Aorta (tissue), 5 donors: Measurements from ENCODE around the gene CYTL1. TPM values are rescaled to one million over a fixed set of nuclear protein-coding genes. Genes with fewer than 3 reads are reported as not detected.

Source experiments
- ATAC-seq: fragments of 200-7000 bp; cut with Tn5 transposase; one replicate; pipeline ENCODE4 v1.9.1; 2022; ENCODE audit warnings: moderate library complexity; ENCODE audit not compliant: low FRiP score
- DNase-seq, 2 donors: peaks; one replicate each; pipeline ENCODE4 v3.0.0-alpha.2; 2020
- H3K27ac ChIP-seq, 2 donors: one replicate each; pipeline ENCODE4 v1.5.1; 2013; ENCODE audit warnings: low read length in 2 of 2, mild to moderate bottlenecking in 2 of 2, moderate library complexity in 2 of 2, control low read depth in 1 of 2, inconsistent platforms in 1 of 2, low read depth in 1 of 2
- H3K27me3 ChIP-seq, 2 donors: one replicate each; pipeline ENCODE4 v1.6.1; 2013; ENCODE audit warnings: control low read depth in 1 of 2, low read length in 1 of 2, mild to moderate bottlenecking in 1 of 2, moderate library complexity in 1 of 2; ENCODE audit not compliant: insufficient read depth in 2 of 2, control insufficient read depth in 1 of 2
- H3K36me3 ChIP-seq, 2 donors: one replicate each; pipeline ENCODE4 v1.6.1; 2013; ENCODE audit warnings: control low read depth in 1 of 2, low read length in 1 of 2, mild to moderate bottlenecking in 1 of 2; ENCODE audit not compliant: insufficient read depth in 2 of 2, control insufficient read depth in 1 of 2
- H3K4me1 ChIP-seq, 2 donors: one replicate each; pipeline ENCODE4 v1.6.1; 2013; ENCODE audit warnings: low read length in 2 of 2, control low read depth in 1 of 2, mild to moderate bottlenecking in 1 of 2, moderate library complexity in 1 of 2; ENCODE audit not compliant: insufficient read depth in 2 of 2, control insufficient read depth in 1 of 2
- H3K4me3 ChIP-seq, 2 donors: one replicate each; pipeline ENCODE4 v1.5.1; 2013; ENCODE audit warnings: low read length in 2 of 2, control low read depth in 1 of 2, mild to moderate bottlenecking in 1 of 2
- H3K9me3 ChIP-seq: one replicate; pipeline ENCODE4 v1.6.1; 2013; ENCODE audit warnings: mild to moderate bottlenecking, low read length; ENCODE audit not compliant: control insufficient read depth
- WGBS, 2 donors: extraction: QIAGEN DNeasy Blood & Tissue Kit; methylation state at CpG; one replicate each; pipeline ENCODE4 v1.1.7; 2013; 5-methylcytosine and 5-hydroxymethylcytosine counted together
- intact Hi-C, 2 donors: fragments of 100-400 bp; cut with DNase I; formaldehyde crosslinking; loops; one replicate each; pipeline versions ENCODE4 v1.14.2 to v1.15.0; 2022
- polyA plus RNA-seq, 2 donors: library from polyadenylated mRNA; stranded (reverse); fragments of 200-250 nt; gene quantifications; one replicate each; pipeline ENCODE4 v1.2.3, GENCODE V29; 2013
- total RNA-seq, 2 donors: library from RNA; stranded (reverse); fragmentation: NEBNext Ultra II Directional; extraction: Animal tissue kit (Norgen Biotek cat#: 25700); gene quantifications; one replicate each; pipeline ENCODE4 v1.2.1, GENCODE V29; 2021
- donor health status: healthy with polysubstance abuse.
- donor health status: Bipolar disorder and iron deficiency.
- donor health status: DM: no; HTN: no; CAD: no.
- donor health status: DM: no; HTN: no; CAD: no.
- donor health status: DM: yes; HTN: yes; CAD: no.

The CYTL1 gene
- total and polyA plus RNA-seq, 4 donors: 4.3 to 73.5 (median 22.5) TPM

GRCh38 chr4:4981427-4981826 lies 37.8 kb downstream of the CYTL1 start:
- no peaks in the 10 kb centered on the region for H3K36me3 ChIP-seq
- 71 to 81% methylated on average over 3 of the region's 3 CpGs for WGBS, 2 donors
- H3K4me1 ChIP-seq: no peaks in the 10 kb centered on the region
- H3K27ac ChIP-seq: no peak overlapping the region
- intact Hi-C loops: no loop called here
- no peak for DNase-seq
- no peaks in the 10 kb centered on the region for H3K27me3 ChIP-seq
- H3K9me3 ChIP-seq: no peaks in the 10 kb centered on the region
- H3K4me3 ChIP-seq: no peak overlapping the region
- ATAC-seq: peak; percentile 81

GRCh38 chr4:4980621-4981230 lies 38.5 kb downstream of the CYTL1 start:
- no peak for DNase-seq
- H3K9me3 ChIP-seq: no peaks in the 10 kb centered on the region
- H3K27ac ChIP-seq: no peak overlapping the region
- no peaks in the 10 kb centered on the region for H3K27me3 ChIP-seq
- ATAC-seq: peak; percentile 63
- H3K4me3 ChIP-seq: no peak overlapping the region
- intact Hi-C loops: no loop called here
- H3K36me3 ChIP-seq: no peaks in the 10 kb centered on the region
- no peaks in the 10 kb centered on the region for H3K4me1 ChIP-seq
- 13 to 21% methylated on average over 12 of the region's 12 CpGs for WGBS, 2 donors

GRCh38 chr4:4979971-4980370 lies 39.3 kb downstream of the CYTL1 start:
- no peaks in the 10 kb centered on the region for H3K9me3 ChIP-seq
- no peak for ATAC-seq
- no peaks in the 10 kb centered on the region for H3K4me1 ChIP-seq
- no peaks in the 10 kb centered on the region for H3K36me3 ChIP-seq
- DNase-seq: no peak
- no peak overlapping the region for H3K27ac ChIP-seq
- 74 to 79% methylated on average over 4 of the region's 4 CpGs for WGBS, 2 donors
- intact Hi-C loops: no loop called here
- H3K27me3 ChIP-seq: no peaks in the 10 kb centered on the region
- no peak overlapping the region for H3K4me3 ChIP-seq

GRCh38 chr4:4974727-4975126 lies 44.5 kb downstream of the CYTL1 start:
- no peak for ATAC-seq
- WGBS, 2 donors: 95 to 99% methylated on average over 3 of the region's 3 CpGs
- Histone ChIP-seq H3K27ac (no peak overlapping the region), H3K27me3 (no peaks in the 10 kb centered on the region), H3K4me1 (no peaks in the 10 kb centered on the region), H3K4me3 (no peak overlapping the region), H3K9me3 (no peaks in the 10 kb centered on the region), H3K36me3 (no peaks in the 10 kb centered on the region)
- no peak for DNase-seq
- intact Hi-C loops: no loop called here

GRCh38 chr4:4971796-4972195 lies 47.5 kb downstream of the CYTL1 start:
- WGBS, 2 donors: 100% methylated on average over 1 of the region's 1 CpG
- no peak for ATAC-seq
- H3K27me3 ChIP-seq: no peaks in the 10 kb centered on the region
- intact Hi-C loops: no loop called here
- no peaks in the 10 kb centered on the region for H3K36me3 ChIP-seq
- H3K9me3 ChIP-seq: no peaks in the 10 kb centered on the region
- H3K4me3 ChIP-seq: no peak overlapping the region
- no peaks in the 10 kb centered on the region for H3K4me1 ChIP-seq
- H3K27ac ChIP-seq: no peak overlapping the region
- no peak for DNase-seq

- intact Hi-C loops: no loop called here
- Histone ChIP-seq H3K36me3 (no peaks in the 10 kb centered on the region), H3K9me3 (no peaks in the 10 kb centered on the region), H3K27ac (no peak overlapping the region), H3K27me3 (no peaks in the 10 kb centered on the region), H3K4me3 (no peak overlapping the region), H3K4me1 (no peaks in the 10 kb centered on the region)
- ATAC-seq (peak; percentile 84), DNase-seq (peak; percentile 70 to 87)
- 77 to 78% methylated on average over 8 of the region's 8 CpGs for WGBS, 2 donors
These were observed 50.0 kb downstream of the CYTL1 start for GRCh38 chr4:4969298-4969697.

- intact Hi-C loops: no loop called here
- 85 to 88% methylated on average over 4 of the region's 4 CpGs for WGBS, 2 donors
- ATAC-seq: no peak
These were observed 51.0 kb downstream of the CYTL1 start for GRCh38 chr4:4968161-4968725.

More at GRCh38 chr4:4968161-4968725, 51.0 kb downstream of the CYTL1 start:
- no peak for DNase-seq
- no peaks in the 10 kb centered on the region for H3K4me1 ChIP-seq
- H3K4me3 ChIP-seq: no peak overlapping the region
- H3K27me3 ChIP-seq: no peaks in the 10 kb centered on the region
- no peak overlapping the region for H3K27ac ChIP-seq
- H3K36me3 ChIP-seq: no peaks in the 10 kb centered on the region
- H3K9me3 ChIP-seq: peaks cover 5% of the 10 kb centered on the region

Other genes with a start within 250 kb of the CYTL1 start
- gene MSX1, start 159.8 kb downstream of the CYTL1 start, total RNA-seq: 10 to 100 TPM in 1 of 2 donors, 1 to 10 TPM in 1; 4.5 to 14.5 TPM
- gene MSX1, start 159.8 kb downstream of the CYTL1 start, polyA plus RNA-seq: 1 to 10 TPM; 3.8 to 4.8 TPM
- gene STK32B, start 32.0 kb upstream of the CYTL1 start, total RNA-seq: 1 to 10 TPM; 2.2 to 4.1 TPM
- 1 to 10 TPM in 1 of 2 donors, under 1 TPM in 1; 0.63 to 1.5 TPM for gene STK32B, start 32.0 kb upstream of the CYTL1 start, polyA plus RNA-seq